ENCODE data around the gene CD274.

CD274 gene

DNA sequence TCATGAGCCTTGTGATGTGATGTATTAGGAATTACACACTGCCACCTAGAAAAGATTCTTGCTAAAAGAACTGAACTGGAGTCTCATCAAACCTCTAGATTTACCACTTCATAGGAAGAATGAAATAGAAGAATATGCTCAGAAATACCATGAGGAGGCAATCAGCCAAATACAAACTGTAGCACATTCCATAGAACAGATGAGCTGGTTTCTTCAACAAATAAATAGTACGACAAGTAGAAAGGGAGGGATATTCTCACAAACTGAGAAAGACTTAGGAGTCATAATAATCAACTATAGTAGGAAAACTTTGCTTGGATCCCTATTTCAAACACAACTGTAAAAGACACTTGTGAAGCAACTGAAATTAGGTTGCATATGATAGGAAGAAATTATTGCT, 28.1 kb upstream of the CD274 start:
- TF ChIP-seq, protein P1, sequence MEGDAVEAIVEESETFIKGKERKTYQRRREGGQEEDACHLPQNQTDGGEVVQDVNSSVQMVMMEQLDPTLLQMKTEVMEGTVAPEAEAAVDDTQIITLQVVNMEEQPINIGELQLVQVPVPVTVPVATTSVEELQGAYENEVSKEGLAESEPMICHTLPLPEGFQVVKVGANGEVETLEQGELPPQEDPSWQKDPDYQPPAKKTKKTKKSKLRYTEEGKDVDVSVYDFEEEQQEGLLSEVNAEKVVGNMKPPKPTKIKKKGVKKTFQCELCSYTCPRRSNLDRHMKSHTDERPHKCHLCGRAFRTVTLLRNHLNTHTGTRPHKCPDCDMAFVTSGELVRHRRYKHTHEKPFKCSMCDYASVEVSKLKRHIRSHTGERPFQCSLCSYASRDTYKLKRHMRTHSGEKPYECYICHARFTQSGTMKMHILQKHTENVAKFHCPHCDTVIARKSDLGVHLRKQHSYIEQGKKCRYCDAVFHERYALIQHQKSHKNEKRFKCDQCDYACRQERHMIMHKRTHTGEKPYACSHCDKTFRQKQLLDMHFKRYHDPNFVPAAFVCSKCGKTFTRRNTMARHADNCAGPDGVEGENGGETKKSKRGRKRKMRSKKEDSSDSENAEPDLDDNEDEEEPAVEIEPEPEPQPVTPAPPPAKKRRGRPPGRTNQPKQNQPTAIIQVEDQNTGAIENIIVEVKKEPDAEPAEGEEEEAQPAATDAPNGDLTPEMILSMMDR (IDR thresholded peaks at IDR 0.05; ENCODE audit: borderline replicate concordance, insufficient read depth, low read depth, low read length), result no peak
- H3K4me3 ChIP-seq (ENCODE audit: low read depth, low read length), result no peak overlapping the region

DNA sequence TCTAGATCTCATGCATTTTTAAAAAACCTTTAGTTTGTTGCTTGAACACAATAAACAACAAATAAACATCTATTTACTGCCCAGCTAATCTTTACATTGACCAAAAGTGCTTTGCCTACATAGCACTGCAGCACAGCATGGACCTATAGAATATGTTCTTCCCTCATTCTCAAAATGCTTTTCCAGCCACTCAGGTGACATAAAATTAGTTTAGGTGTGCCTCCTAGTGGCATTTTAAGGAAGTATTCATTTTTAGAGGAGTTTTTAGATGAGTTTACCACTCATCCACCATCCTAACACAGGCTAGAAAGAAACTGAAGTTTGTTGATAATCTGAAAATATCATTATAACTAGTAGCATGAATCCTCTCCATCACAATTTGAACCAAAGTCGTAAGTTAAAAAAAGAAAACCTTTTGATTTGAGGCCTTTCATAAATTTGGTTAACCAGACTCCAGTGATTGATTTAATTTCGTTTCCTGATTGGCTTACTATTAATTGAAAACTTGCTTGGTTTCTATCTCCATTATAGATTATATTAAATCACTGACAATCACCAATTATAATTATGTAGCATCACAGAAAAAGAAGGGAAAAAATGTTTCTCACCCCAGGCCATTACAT, 25.2 kb upstream of the CD274 start:
- H3K4me3 ChIP-seq (ENCODE audit: low read depth, low read length), result no peak overlapping the region
- TF ChIP-seq, protein P1 (IDR thresholded peaks at IDR 0.05; ENCODE audit: borderline replicate concordance, insufficient read depth, low read depth, low read length), result peak; percentile 29; the same call in 1 of the 2 replicates

DNA sequence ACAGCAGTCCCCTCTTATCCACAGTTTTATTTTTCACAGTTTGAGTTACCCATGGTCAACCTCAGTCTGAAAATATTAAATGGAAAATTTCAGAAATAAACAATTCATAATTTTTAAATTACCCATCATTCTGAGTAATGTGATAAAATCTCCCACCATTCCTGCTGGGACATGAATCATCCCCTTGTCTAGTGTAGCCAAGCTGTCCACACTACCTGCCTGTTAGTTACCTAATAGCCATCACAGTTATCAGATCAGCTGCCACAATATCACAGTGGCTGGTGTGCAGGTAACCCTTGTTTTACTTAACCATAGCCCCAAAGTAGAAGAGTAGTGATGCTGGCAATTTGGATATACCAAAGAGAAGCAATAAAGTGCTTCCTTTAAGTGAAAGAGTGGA, 23.3 kb upstream of the CD274 start:
- TF ChIP-seq, protein P1 (IDR thresholded peaks at IDR 0.05; ENCODE audit: borderline replicate concordance, insufficient read depth, low read depth, low read length), result no peak
- no peak overlapping the region for H3K4me3 ChIP-seq (ENCODE audit: low read depth, low read length)

DNA sequence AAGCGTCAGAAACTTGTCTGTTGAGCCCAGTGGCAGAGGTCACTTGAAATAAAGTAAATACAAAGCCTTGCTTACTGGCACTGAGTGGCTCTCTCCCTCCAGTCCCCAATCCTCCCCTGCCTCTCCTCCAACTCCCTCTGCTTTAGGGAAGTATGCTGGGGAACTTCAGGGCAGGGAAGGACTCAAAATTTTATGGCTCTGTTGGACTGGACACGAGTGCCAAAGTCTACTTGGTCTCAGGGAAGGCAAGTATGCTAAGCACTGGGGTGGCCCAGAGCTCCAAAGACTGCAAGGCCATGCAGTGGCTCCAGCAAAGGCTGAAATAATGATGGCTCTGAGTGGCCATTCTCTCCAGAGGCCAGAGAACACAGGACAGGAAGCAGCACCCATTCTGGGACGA, 22.2 kb upstream of the CD274 start:
- TF ChIP-seq, protein P1 (IDR thresholded peaks at IDR 0.05; ENCODE audit: borderline replicate concordance, insufficient read depth, low read depth, low read length), result no peak
- H3K4me3 ChIP-seq (ENCODE audit: low read depth, low read length), result no peak overlapping the region

DNA sequence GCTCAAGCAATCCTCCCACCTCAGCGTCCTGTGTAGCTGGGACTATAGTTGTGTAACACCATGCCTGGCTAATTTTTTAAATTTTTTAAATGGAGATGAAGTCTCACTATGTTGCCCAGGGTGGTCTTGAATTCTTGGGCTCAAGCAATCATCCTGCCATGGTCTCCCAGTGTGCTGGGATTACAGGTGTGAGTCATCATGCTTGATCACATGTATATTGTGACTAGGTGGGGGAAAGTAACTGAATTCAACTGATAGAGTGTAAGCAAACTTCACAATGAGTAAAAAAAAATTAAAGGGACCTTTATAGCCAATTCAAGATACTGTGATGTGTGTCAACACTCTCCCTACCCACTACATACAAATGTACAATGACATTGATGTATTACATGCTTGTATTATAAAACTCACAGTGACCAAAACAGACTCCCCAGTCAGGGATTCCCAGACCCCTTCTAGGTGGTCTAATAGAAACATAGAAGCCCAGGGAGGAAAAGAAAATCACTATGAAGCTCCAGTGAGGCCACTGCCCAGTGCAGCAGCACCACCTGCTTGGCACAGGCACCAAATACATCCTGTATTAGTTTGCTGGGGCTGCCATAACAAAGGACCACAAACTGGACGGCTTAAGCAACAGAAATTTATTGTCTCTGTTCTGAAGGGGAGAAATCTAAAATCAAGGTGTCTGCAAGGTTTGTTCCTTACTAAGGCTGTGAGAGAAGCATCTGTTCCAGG, 21.4 kb upstream of the CD274 start:
- TF ChIP-seq, protein P1 (IDR thresholded peaks at IDR 0.05; ENCODE audit: borderline replicate concordance, insufficient read depth, low read depth, low read length), result no peak
- no peak overlapping the region for H3K4me3 ChIP-seq (ENCODE audit: low read depth, low read length)

DNA sequence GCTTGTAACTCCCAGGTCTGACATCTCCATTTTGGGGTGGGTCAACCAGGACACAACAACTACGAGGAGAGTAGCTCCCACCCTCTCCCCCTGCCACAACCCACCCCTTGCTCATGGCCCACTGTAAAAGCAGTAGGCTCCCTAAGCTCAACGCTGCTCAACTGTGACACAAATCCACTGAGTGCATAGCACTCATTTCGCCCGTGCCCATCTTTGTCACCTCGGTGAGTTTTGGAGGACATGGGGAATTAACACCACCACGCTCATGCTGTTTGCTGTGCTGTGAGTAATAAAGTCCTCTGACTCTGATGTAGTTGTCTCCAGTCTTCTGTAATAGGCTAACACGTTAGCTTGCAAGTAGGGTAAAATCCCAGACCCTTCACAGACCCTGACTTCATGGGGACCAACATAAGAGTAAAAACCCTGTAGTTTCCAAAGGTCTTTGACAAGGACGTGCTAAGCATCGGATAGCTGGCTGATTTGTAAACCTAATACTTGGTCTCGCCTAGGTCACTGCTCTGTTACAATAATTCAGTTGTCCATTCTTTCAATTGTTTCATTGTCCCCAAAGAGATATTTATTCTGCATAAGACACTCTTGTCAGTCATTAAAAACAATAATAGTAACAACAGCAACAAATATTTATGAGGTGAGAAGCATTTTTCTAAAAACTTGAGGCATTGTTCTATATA, 20.3 kb upstream of the CD274 start:
- H3K4me3 ChIP-seq (ENCODE audit: low read depth, low read length), result no peak overlapping the region
- TF ChIP-seq, protein P1 (IDR thresholded peaks at IDR 0.05; ENCODE audit: borderline replicate concordance, insufficient read depth, low read depth, low read length), result no peak
